ENCODE measurements around the gene TBC1D23. TPM values are rescaled to one million over a fixed set of nuclear protein-coding genes. Genes with fewer than 3 reads are reported as not detected.

Gene TBC1D23
- total RNA-seq, 4 donors from 2014 or later, result 15.5 to 42.5 (median 34.5) TPM

DNA sequence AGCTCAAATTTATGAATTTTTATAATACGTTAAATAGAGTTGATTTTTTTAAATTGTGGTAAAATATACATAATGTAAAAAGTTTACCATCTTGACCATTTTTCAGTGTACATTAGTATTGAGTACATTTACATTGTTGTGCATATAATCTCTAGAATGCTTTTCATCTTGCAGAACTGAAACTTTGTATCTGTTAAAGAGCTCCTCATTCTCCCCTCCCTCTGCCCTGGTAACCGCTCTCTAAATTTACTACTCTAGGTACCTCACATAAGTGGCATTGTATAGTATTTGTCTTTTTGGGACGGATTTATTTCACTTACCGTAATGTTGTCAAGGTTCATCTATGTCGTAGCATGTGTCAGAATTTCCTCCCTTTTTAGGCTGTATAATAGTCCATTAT is 13.6 kb downstream of the TBC1D23 start:
- Histone ChIP-seq H3K27me3 (no peaks in the 10 kb centered on the region), H3K9me3 (no peaks in the 10 kb centered on the region), H3K36me3 (no peaks in the 10 kb centered on the region), H3K4me3 (no peak overlapping the region), H3K4me1 (peaks cover 0 to 17% (median 4%) of the 10 kb centered on the region in 4 donors), H3K27ac (no peak overlapping the region)
- intact Hi-C loops (cut with DNase I; ENCODE audit: low total_unique reads) (no loop called here), in situ Hi-C loops (cut with MboI; ENCODE audit: low pct_ligation_motif_present in 1 of 4, low pct_unique_long_range_greater_than_20kb in 1 of 4, low sequenced_read_pairs in 3 of 4) (loop anchor here in 1 of 4 donors (25.0 kb wide), 1 partner anchor 212 kb away; no protein-coding TSS in a partner anchor)
- 96 to 100% methylated on average over 5 of the region's 5 CpGs for WGBS, 2 donors (ENCODE audit: low coverage in 1 of 2)
- no peak for DNase-seq
- TF ChIP-seq POLR2A (IDR thresholded peaks at IDR 0.05) (no peak), EP300 (IDR thresholded peaks at IDR 0.05; ENCODE audit: low read depth) (no peak), CTCF (IDR thresholded peaks at IDR 0.05) (no peak), POLR2AphosphoS5 (IDR thresholded peaks at IDR 0.05) (no peak)

- WGBS, 2 donors (ENCODE audit: low coverage in 1 of 2), result 44 to 49% methylated on average over 1 of the region's 1 CpG
- Histone ChIP-seq H3K9me3 (no peaks in the 10 kb centered on the region), H3K36me3 (peaks cover 0 to 24% (median 5%) of the 10 kb centered on the region in 4 donors), H3K27me3 (no peaks in the 10 kb centered on the region), H3K4me3 (no peak overlapping the region), H3K4me1 (peaks cover 0 to 7% (median 0%) of the 10 kb centered on the region in 4 donors), H3K27ac (no peak overlapping the region)
- TF ChIP-seq EP300 (IDR thresholded peaks at IDR 0.05; ENCODE audit: low read depth) (no peak), POLR2A (IDR thresholded peaks at IDR 0.05) (no peak), CTCF (IDR thresholded peaks at IDR 0.05) (no peak), POLR2AphosphoS5 (IDR thresholded peaks at IDR 0.05) (no peak)
- no peak for DNase-seq
- in situ Hi-C loops (cut with MboI; ENCODE audit: low pct_ligation_motif_present in 1 of 4, low pct_unique_long_range_greater_than_20kb in 1 of 4, low sequenced_read_pairs in 3 of 4) (no loop called here), intact Hi-C loops (cut with DNase I; ENCODE audit: low total_unique reads) (no loop called here)
These were observed 16.5 kb downstream of the TBC1D23 start for GRCh38 chr3:100277255-100277800.

GRCh38 chr3:100278910-100279309 is 18.1 kb downstream of the TBC1D23 start:
- TF ChIP-seq POLR2AphosphoS5 (IDR thresholded peaks at IDR 0.05) (no peak), POLR2A (IDR thresholded peaks at IDR 0.05) (no peak), CTCF (IDR thresholded peaks at IDR 0.05) (no peak), EP300 (IDR thresholded peaks at IDR 0.05; ENCODE audit: low read depth) (no peak)
- 80 to 91% methylated on average over 1 to 2 of the region's 2 CpGs for WGBS, 2 donors (ENCODE audit: low coverage in 1 of 2)
- intact Hi-C loops (cut with DNase I; ENCODE audit: low total_unique reads) (no loop called here), in situ Hi-C loops (cut with MboI; ENCODE audit: low pct_ligation_motif_present in 1 of 4, low pct_unique_long_range_greater_than_20kb in 1 of 4, low sequenced_read_pairs in 3 of 4) (no loop called here)
- Histone ChIP-seq H3K9me3 (no peaks in the 10 kb centered on the region), H3K27me3 (no peaks in the 10 kb centered on the region), H3K36me3 (peaks cover 0 to 31% (median 6%) of the 10 kb centered on the region in 4 donors), H3K4me3 (no peak overlapping the region), H3K4me1 (peaks cover 0 to 7% (median 0%) of the 10 kb centered on the region in 4 donors), H3K27ac (no peak overlapping the region)
- no peak for DNase-seq

GRCh38 chr3:100288288-100288894 is 27.6 kb downstream of the TBC1D23 start:
- H3K36me3 ChIP-seq, result peaks cover 0 to 47% (median 8%) of the 10 kb centered on the region in 4 donors
- in situ Hi-C loops (cut with MboI; ENCODE audit: low pct_ligation_motif_present in 1 of 4, low pct_unique_long_range_greater_than_20kb in 1 of 4, low sequenced_read_pairs in 3 of 4), result no loop called here

More at GRCh38 chr3:100288288-100288894, 27.6 kb downstream of the TBC1D23 start:
- intact Hi-C loops (cut with DNase I; ENCODE audit: low total_unique reads), result no loop called here
- Histone ChIP-seq H3K27ac (no peak overlapping the region), H3K4me1 (no peaks in the 10 kb centered on the region), H3K9me3 (no peaks in the 10 kb centered on the region), H3K27me3 (no peaks in the 10 kb centered on the region), H3K4me3 (no peak overlapping the region)
- no peak for TF ChIP-seq CTCF (IDR thresholded peaks at IDR 0.05)
- no peak for TF ChIP-seq EP300 (IDR thresholded peaks at IDR 0.05; ENCODE audit: low read depth)
- no peak for TF ChIP-seq POLR2AphosphoS5 (IDR thresholded peaks at IDR 0.05)
- TF ChIP-seq POLR2A (IDR thresholded peaks at IDR 0.05), result no peak
- DNase-seq, result no peak

Measured in transverse colon (tissue), 4 donors.